Measurements from ENCODE around the gene AEN. TPM values are rescaled to one million over a fixed set of nuclear protein-coding genes. Genes with fewer than 3 reads are reported as not detected.

AEN gene
- total RNA-seq, 1 donor from 2014 or later = 10.3 TPM

GRCh38 chr15:88653200-88654064, 32.3 kb downstream of the AEN start:
- intact Hi-C loops (cut with micrococcal nuclease) = loop anchor here (10.0 kb wide), 1 partner anchor 181 kb away; no protein-coding TSS in a partner anchor
- Histone ChIP-seq H3K27ac (replicated peaks) (no peak overlapping the region), H3K4me1 (peaks cover 18% of the 10 kb centered on the region), H3K36me3 (no peaks in the 10 kb centered on the region), H3K9me3 (replicated peaks) (no peaks in the 10 kb centered on the region), H3K4me3 (no peak overlapping the region), H3K27me3 (ENCODE audit: low read depth) (peaks cover 7% of the 10 kb centered on the region)
- no peak for TF ChIP-seq CTCF (IDR thresholded peaks at IDR 0.05; ENCODE audit: borderline replicate concordance)
- no peak for DNase-seq

GRCh38 chr15:88654430-88655102, 33.4 kb downstream of the AEN start:
- Histone ChIP-seq H3K36me3 (no peaks in the 10 kb centered on the region), H3K4me1 (peaks cover 11% of the 10 kb centered on the region), H3K9me3 (replicated peaks) (no peaks in the 10 kb centered on the region), H3K27me3 (ENCODE audit: low read depth) (peaks cover 11% of the 10 kb centered on the region), H3K4me3 (no peak overlapping the region), H3K27ac (replicated peaks) (no peak overlapping the region)
- intact Hi-C loops (cut with micrococcal nuclease) = loop anchor here (10.0 kb wide), 1 partner anchor 180 kb away; no protein-coding TSS in a partner anchor
- TF ChIP-seq CTCF (IDR thresholded peaks at IDR 0.05; ENCODE audit: borderline replicate concordance) = no peak
- no peak for DNase-seq

- peaks cover 17% of the 10 kb centered on the region for H3K27me3 ChIP-seq (ENCODE audit: low read depth)
- no peak for DNase-seq
- H3K4me3 ChIP-seq = no peak overlapping the region
- peaks cover 11% of the 10 kb centered on the region for H3K4me1 ChIP-seq
- H3K9me3 ChIP-seq (replicated peaks) = no peaks in the 10 kb centered on the region
- intact Hi-C loops (cut with micrococcal nuclease) = loop anchor here (10.0 kb wide), 1 partner anchor 180 kb away; no protein-coding TSS in a partner anchor
- no peak for TF ChIP-seq CTCF (IDR thresholded peaks at IDR 0.05; ENCODE audit: borderline replicate concordance)
- no peak overlapping the region for H3K27ac ChIP-seq (replicated peaks)
- H3K36me3 ChIP-seq = no peaks in the 10 kb centered on the region
Observed at GRCh38 chr15:88655103-88655553, 34.0 kb downstream of the AEN start.

GRCh38 chr15:88655800-88656488, 34.8 kb downstream of the AEN start:
- intact Hi-C loops (cut with micrococcal nuclease) = loop anchor here (10.0 kb wide), 1 partner anchor 179 kb away; no protein-coding TSS in a partner anchor
- no peak for TF ChIP-seq CTCF (IDR thresholded peaks at IDR 0.05; ENCODE audit: borderline replicate concordance)

GRCh38 chr15:88656760-88657221, 35.7 kb downstream of the AEN start:
- DNase-seq = no peak
- Histone ChIP-seq H3K4me1 (peaks cover 10% of the 10 kb centered on the region), H3K27me3 (ENCODE audit: low read depth) (peaks cover 17% of the 10 kb centered on the region), H3K4me3 (no peak overlapping the region), H3K9me3 (replicated peaks) (no peaks in the 10 kb centered on the region), H3K27ac (replicated peaks) (no peak overlapping the region), H3K36me3 (no peaks in the 10 kb centered on the region)
- TF ChIP-seq CTCF (IDR thresholded peaks at IDR 0.05; ENCODE audit: borderline replicate concordance) = no peak
- intact Hi-C loops (cut with micrococcal nuclease) = loop anchor here (10.0 kb wide), 1 partner anchor 178 kb away; no protein-coding TSS in a partner anchor

More at GRCh38 chr15:88655800-88656488, 34.8 kb downstream of the AEN start:
- H3K36me3 ChIP-seq = no peaks in the 10 kb centered on the region
- H3K4me3 ChIP-seq = no peak overlapping the region
- H3K27me3 ChIP-seq (ENCODE audit: low read depth) = peaks cover 17% of the 10 kb centered on the region
- H3K4me1 ChIP-seq = peaks cover 10% of the 10 kb centered on the region
- DNase-seq = no peak
- no peak overlapping the region for H3K27ac ChIP-seq (replicated peaks)
- H3K9me3 ChIP-seq (replicated peaks) = no peaks in the 10 kb centered on the region

Data from left ventricle myocardium inferior (tissue), 1 donor.